ENCODE data around the gene PCDHGB4. TPM values are rescaled to one million over a fixed set of nuclear protein-coding genes. Genes with fewer than 3 reads are reported as not detected.

Gene PCDHGB4
- total and polyA plus RNA-seq, 2 of the 4 experiments (the other 2 are of a cell fraction), result 10.0 to 17.6 TPM

DNA sequence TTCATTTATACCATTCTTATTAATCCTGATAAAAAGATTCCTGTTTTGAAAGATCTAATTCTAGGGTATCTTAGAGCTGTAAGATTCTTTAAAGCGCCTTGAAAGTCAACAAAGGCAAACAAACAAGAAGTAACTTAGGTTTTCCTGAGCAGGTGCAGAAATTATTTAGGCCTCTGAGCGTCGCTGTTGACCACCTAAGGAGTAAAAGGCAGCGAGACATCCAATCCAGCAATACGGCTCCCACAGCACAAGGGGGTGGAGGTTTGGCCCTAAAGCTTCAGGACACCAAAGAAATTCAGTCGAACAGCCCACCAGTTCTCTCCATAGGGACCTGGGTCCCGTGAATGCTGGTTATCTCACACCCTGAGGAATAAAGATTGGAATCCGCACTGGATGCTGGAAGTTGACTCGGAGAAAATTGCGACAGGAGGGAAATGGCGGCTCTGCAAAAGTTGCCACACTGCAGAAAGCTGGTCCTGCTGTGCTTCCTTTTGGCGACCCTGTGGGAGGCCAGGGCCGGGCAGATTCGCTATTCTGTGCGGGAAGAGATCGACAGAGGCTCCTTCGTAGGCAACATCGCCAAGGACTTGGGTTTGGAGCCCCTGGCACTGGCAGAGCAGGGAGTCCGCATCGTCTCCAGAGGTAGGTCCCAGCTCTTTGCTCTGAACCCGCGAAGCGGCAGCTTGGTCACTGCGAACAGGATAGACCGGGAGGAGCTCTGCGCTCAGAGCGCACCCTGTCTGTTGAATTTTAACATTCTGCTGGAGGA, 48.8 kb upstream of the PCDHGB4 start, which contains the start of gene PCDHGA2:
Gene PCDHGA2, plus strand, starts transcription at position 223 of the 769 bp plus-strand sequence.
- Histone ChIP-seq H3K27ac (ENCODE audit: insufficient read depth, low read length) (no peak within 1 kb of the TSS), H4K8ac (ENCODE audit: low read depth in 2 of 2, low read length in 2 of 2) (peak within 1 kb of the TSS in 1 of 2 experiments; percentile 71; a peak in 1 of 4 replicates), H2BK20ac (ENCODE audit: low read depth, low read length) (no peak within 1 kb of the TSS), H2BK15ac (ENCODE audit: low read depth, low read length) (no peak within 1 kb of the TSS; the same call in 2 of the 3 replicates), H2AK5ac (ENCODE audit: low read depth, low read length) (no peak within 1 kb of the TSS), H3K23ac (ENCODE audit: low read depth, low read length) (no peak within 1 kb of the TSS), H4K91ac (ENCODE audit: insufficient read depth, low read depth, low read length) (peak within 1 kb of the TSS; percentile 28; the same call in 1 of the 2 replicates), H3K4me3 (ENCODE audit: insufficient read depth, low read depth, low read length) (peak within 1 kb of the TSS; percentile 50), H2BK5ac (ENCODE audit: low read depth, low read length, poor library complexity, severe bottlenecking) (peak within 1 kb of the TSS; percentile 44), H3K4me2 (ENCODE audit: low read depth, low read length) (peak within 1 kb of the TSS; percentile 58), H3K36me3 (ENCODE audit: control insufficient read depth, insufficient read depth, low read length) (peaks cover 2% of the 10 kb centered on the region; the same call in 1 of the 2 replicates), H3K9me3 (ENCODE audit: control insufficient read depth, insufficient read depth, low read length) (peaks cover 32% of the 10 kb centered on the region), H3K14ac (replicated peaks; ENCODE audit: low read depth, low read length) (no peak within 1 kb of the TSS; the same call in 1 of the 2 replicates), H2AK9ac (replicated peaks; ENCODE audit: low read depth, low read length, poor library complexity) (peak within 1 kb of the TSS; percentile 25), H4K5ac (ENCODE audit: low read depth, low read length) (peak within 1 kb of the TSS; percentile 33; the same call in 1 of the 2 replicates), H3K4ac (ENCODE audit: low read depth, low read length) (peak within 1 kb of the TSS; percentile 43; the same call in 1 of the 2 replicates), H3K9me1 (ENCODE audit: insufficient read depth, low read length) (no peaks in the 10 kb centered on the region), H4K20me1 (ENCODE audit: insufficient read depth, low read length) (no peaks in the 10 kb centered on the region), H3K9ac (ENCODE audit: low read depth, low read length) (no peak within 1 kb of the TSS; the same call in 1 of the 2 replicates), H3K4me1 (ENCODE audit: control insufficient read depth, insufficient read depth, low read length) (no peaks in the 10 kb centered on the region), H2BK120ac (ENCODE audit: low read depth, low read length) (no peak within 1 kb of the TSS), H3K79me1 (ENCODE audit: low read depth in 1 of 2, low read length in 2 of 2) (no peaks in the 10 kb centered on the region), H3K27me3 (ENCODE audit: control insufficient read depth, insufficient read depth, low read length) (no peaks in the 10 kb centered on the region; the same call in 1 of the 2 replicates), H3K56ac (ENCODE audit: extremely low read depth, insufficient read depth, low read length) (peak within 1 kb of the TSS; percentile 68; the same call in 1 of the 2 replicates), H2AFZ (replicated peaks; ENCODE audit: low read length, poor library complexity) (peak within 1 kb of the TSS; percentile 96), H3K18ac (ENCODE audit: low read depth, low read length) (peak within 1 kb of the TSS; percentile 22; the same call in 1 of the 2 replicates)
- intact Hi-C loops (cut with micrococcal nuclease) (no loop called here), in situ Hi-C loops (cut with MboI; ENCODE audit: low sequenced_read_pairs) (no loop called here), dilution Hi-C loops (cut with HindIII; ENCODE audit: low sequenced_read_pairs, unreplicated experiment) (no loop called here)
- ATAC-seq (ENCODE audit: low read depth) (peak; percentile 79), DNase-seq (peak; percentile 66)
- ChIA-PET POLR2A (ENCODE audit: unreplicated experiment) (no interaction called here), CTCF (interaction anchor here (0.7 to 1.9 kb wide), 5 partner anchors 8 to 554 kb away, joined by 3 to 6 read pairs (median 3); partner anchors contain the start of gene PCDHGA1)
- TF ChIP-seq NFE2L2 (IDR thresholded peaks at IDR 0.05; ENCODE audit: low read depth, low read length), result no peak
- TF ChIP-seq RFX5 (IDR thresholded peaks at IDR 0.05; ENCODE audit: low read depth, low read length), result no peak
- no peak for TF ChIP-seq CHD1 (IDR thresholded peaks at IDR 0.05; ENCODE audit: low read depth, low read length)
- TF ChIP-seq MXI1 (IDR thresholded peaks at IDR 0.05; ENCODE audit: borderline replicate concordance, low read depth, low read length), result no peak
- peak; percentile 34; the same call in 1 of the 2 replicates for TF ChIP-seq CEBPB (IDR thresholded peaks at IDR 0.05; ENCODE audit: low read depth, low read length)
- TF ChIP-seq, protein P1, sequence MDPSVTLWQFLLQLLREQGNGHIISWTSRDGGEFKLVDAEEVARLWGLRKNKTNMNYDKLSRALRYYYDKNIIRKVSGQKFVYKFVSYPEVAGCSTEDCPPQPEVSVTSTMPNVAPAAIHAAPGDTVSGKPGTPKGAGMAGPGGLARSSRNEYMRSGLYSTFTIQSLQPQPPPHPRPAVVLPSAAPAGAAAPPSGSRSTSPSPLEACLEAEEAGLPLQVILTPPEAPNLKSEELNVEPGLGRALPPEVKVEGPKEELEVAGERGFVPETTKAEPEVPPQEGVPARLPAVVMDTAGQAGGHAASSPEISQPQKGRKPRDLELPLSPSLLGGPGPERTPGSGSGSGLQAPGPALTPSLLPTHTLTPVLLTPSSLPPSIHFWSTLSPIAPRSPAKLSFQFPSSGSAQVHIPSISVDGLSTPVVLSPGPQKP (IDR thresholded peaks at IDR 0.05; ENCODE audit: borderline replicate concordance, low read depth, low read length), result no peak
- TF ChIP-seq RAD21 (IDR thresholded peaks at IDR 0.05; ENCODE audit: low read length), result peak; percentile 56
- TF ChIP-seq MAFK (IDR thresholded peaks at IDR 0.05; ENCODE audit: low read depth, low read length), result no peak
- no peak for TF ChIP-seq FOS (IDR thresholded peaks at IDR 0.05; ENCODE audit: low read depth, low read length)
- 0 out of 2 replicates have a peak, but pooled peaks have one; percentile 26 for TF ChIP-seq SMC3 (IDR thresholded peaks at IDR 0.05; ENCODE audit: low read depth, low read length)
- TF ChIP-seq, protein P2, sequence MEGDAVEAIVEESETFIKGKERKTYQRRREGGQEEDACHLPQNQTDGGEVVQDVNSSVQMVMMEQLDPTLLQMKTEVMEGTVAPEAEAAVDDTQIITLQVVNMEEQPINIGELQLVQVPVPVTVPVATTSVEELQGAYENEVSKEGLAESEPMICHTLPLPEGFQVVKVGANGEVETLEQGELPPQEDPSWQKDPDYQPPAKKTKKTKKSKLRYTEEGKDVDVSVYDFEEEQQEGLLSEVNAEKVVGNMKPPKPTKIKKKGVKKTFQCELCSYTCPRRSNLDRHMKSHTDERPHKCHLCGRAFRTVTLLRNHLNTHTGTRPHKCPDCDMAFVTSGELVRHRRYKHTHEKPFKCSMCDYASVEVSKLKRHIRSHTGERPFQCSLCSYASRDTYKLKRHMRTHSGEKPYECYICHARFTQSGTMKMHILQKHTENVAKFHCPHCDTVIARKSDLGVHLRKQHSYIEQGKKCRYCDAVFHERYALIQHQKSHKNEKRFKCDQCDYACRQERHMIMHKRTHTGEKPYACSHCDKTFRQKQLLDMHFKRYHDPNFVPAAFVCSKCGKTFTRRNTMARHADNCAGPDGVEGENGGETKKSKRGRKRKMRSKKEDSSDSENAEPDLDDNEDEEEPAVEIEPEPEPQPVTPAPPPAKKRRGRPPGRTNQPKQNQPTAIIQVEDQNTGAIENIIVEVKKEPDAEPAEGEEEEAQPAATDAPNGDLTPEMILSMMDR (conservative IDR thresholded peaks at IDR 0.05; ENCODE audit: low read depth, low read length), result peak; percentile 54
- no peak for TF ChIP-seq MAZ (IDR thresholded peaks at IDR 0.05; ENCODE audit: borderline replicate concordance, low read depth, low read length)
- no peak for TF ChIP-seq BHLHE40 (IDR thresholded peaks at IDR 0.05; ENCODE audit: low read depth, low read length)
- no peak for TF ChIP-seq POLR2A (IDR thresholded peaks at IDR 0.05; ENCODE audit: low read depth, low read length)
- BruUV-seq (replicated peaks), result no TSS peak
- WGBS, 2 experiments (ENCODE audit: extremely low coverage in 2 of 2, insufficient read length in 1 of 2), result no CpG with 5 or more reads among the region's 27 CpGs
